Natural killer cell (primary cell): ENCODE results near the gene PSME2. TPM values are rescaled to one million over a fixed set of nuclear protein-coding genes. Genes with fewer than 3 reads are reported as not detected.

Experiments used
- ATAC-seq, 3 donors: fragments of 150-1000 bp in 2 of 3; fragments of 200-7000 bp in 1 of 3; cut with Tn5 transposase; 1 replicate in 1 of 3; 2 replicates in 2 of 3; pipeline ENCODE4 v1.10.0; 2021; ENCODE audit warnings: mild to moderate bottlenecking in 2 of 3, moderate library complexity in 2 of 3
- DNase-seq, 2 donors: peaks; one replicate each; pipeline versions ENCODE4 v3.0.0 to v3.0.0-alpha.2; 2013 to 2021; ENCODE audit warnings: mixed read lengths in 1 of 2
- H3K27ac ChIP-seq: one replicate; pipeline ENCODE4 v1.5.1; 2013; ENCODE audit warnings: mild to moderate bottlenecking, low read length
- H3K27me3 ChIP-seq: one replicate; pipeline ENCODE4 v1.6.1; 2013; ENCODE audit warnings: low read length; ENCODE audit not compliant: control insufficient read depth, insufficient read depth
- H3K36me3 ChIP-seq: one replicate; pipeline ENCODE4 v1.6.1; 2013; ENCODE audit warnings: low read length; ENCODE audit not compliant: control insufficient read depth, insufficient read depth
- H3K4me1 ChIP-seq: one replicate; pipeline ENCODE4 v1.6.1; 2013; ENCODE audit warnings: low read length; ENCODE audit not compliant: control insufficient read depth, insufficient read depth
- H3K4me3 ChIP-seq: one replicate; pipeline ENCODE4 v1.5.1; 2013; ENCODE audit warnings: low read length
- H3K9me3 ChIP-seq: one replicate; pipeline ENCODE4 v1.6.1; 2013; ENCODE audit warnings: low read length; ENCODE audit not compliant: control insufficient read depth, insufficient read depth
- H3K27ac Mint-ChIP-seq, 2 donors: one replicate each; pipeline ENCODE4 v1.8.0; 2022; ENCODE audit warnings: mild to moderate bottlenecking in 2 of 2, mixed read lengths in 2 of 2, moderate library complexity in 1 of 2
- H3K27me3 Mint-ChIP-seq, 2 donors: one replicate each; pipeline ENCODE4 v1.8.0; 2022; ENCODE audit warnings: low read depth in 2 of 2, mixed read lengths in 2 of 2
- H3K36me3 Mint-ChIP-seq: one replicate; pipeline ENCODE4 v1.8.0; 2022; ENCODE audit warnings: mixed read lengths
- H3K4me1 Mint-ChIP-seq, 2 donors: one replicate each; pipeline ENCODE4 v1.8.0; 2022; ENCODE audit warnings: mixed read lengths in 2 of 2
- H3K4me3 Mint-ChIP-seq: one replicate; pipeline ENCODE4 v1.8.0; 2022; ENCODE audit warnings: mild to moderate bottlenecking, moderate library complexity, mixed read lengths
- H3K9me3 Mint-ChIP-seq, 2 donors: one replicate each; pipeline ENCODE4 v1.8.0; 2022; ENCODE audit warnings: mixed read lengths in 2 of 2
- WGBS: methylation state at CpG from one replicate; pipeline ENCODE4 v1.1.7; 2013; ENCODE audit warnings: missing lambda C conversion rate; ENCODE audit not compliant: insufficient coverage; 5-methylcytosine and 5-hydroxymethylcytosine counted together
- intact Hi-C: fragments of 100-400 bp; cut with micrococcal nuclease; formaldehyde crosslinking; loops from one replicate; pipeline ENCODE4 v1.14.2; 2022
- total RNA-seq, 4 donors: library from RNA; stranded (reverse); fragments of 120-200 nt in 1 of 4; gene quantifications; one replicate each; pipeline versions ENCODE4 v1.2.3 to v1.2.4, GENCODE V29; 2013 to 2022
- TF ChIP-seq, protein P1 (sequence below): fragments of 200-600 bp; IDR thresholded peaks from one replicate; pipeline ENCODE4 v1.8.0; 2022; ENCODE audit warnings: antibody characterized with exemption

PSME2 gene
- total RNA-seq, 3 donors from 2014 or later (not counting 1 experiment from before 2014, with no cell fraction given) = 193 to 237 (median 234) TPM

DNA sequence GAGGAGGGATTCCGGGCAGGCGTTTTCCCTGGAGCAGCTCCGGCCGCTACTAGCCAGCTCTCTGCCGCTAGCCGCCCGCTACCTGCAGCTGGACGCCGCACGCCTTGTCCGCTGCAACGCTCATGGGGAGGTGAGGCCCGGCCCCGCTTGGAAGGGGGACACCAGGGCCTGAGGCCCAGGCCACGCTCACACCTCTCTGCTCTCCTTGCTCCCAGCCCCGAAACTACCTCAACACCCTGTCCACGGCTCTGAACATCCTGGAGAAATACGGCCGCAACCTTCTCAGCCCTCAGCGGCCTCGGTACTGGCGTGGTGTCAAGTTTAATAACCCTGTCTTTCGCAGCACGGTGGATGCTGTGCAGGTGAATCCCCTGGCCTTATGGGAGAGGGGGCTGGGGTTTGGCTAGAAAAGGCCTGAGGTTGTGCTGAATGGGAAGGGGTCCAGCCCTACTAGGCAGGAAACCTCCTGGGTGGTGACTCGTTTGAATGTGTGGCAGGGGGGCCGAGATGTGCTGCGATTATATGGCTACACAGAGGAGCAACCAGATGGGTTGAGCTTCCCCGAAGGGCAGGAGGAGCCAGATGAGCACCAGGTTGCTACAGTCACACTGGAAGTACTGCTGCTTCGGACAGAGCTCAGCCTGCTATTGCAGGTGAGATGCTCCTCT, 1.5 kb upstream of the PSME2 start:
- ATAC-seq (no peak), DNase-seq (peak in 1 of 2 donors; percentile 33)
- Mint-ChIP-seq H3K27me3 (no peaks in the 10 kb centered on the region), H3K27ac (peak overlapping the region; percentile 94), H3K36me3 (peaks cover 7% of the 10 kb centered on the region), H3K4me3 (peak overlapping the region; percentile 97), H3K9me3 (no peaks in the 10 kb centered on the region), H3K4me1 (peaks cover 53 to 70% of the 10 kb centered on the region in 2 donors)
- Histone ChIP-seq H3K27me3 (no peaks in the 10 kb centered on the region), H3K27ac (no peak overlapping the region), H3K36me3 (peaks cover 54% of the 10 kb centered on the region), H3K9me3 (no peaks in the 10 kb centered on the region), H3K4me1 (peaks cover 28% of the 10 kb centered on the region), H3K4me3 (peak overlapping the region; percentile 91)
- intact Hi-C loops = loop anchor here (1.0 to 2.0 kb wide), 5 partner anchors 12 to 123 kb away; partner anchors contain the start of genes CHMP4A, DCAF11, IPO4 and NRL
- 7% methylated on average over 29 of the region's 29 CpGs for WGBS
- TF ChIP-seq, protein P1, sequence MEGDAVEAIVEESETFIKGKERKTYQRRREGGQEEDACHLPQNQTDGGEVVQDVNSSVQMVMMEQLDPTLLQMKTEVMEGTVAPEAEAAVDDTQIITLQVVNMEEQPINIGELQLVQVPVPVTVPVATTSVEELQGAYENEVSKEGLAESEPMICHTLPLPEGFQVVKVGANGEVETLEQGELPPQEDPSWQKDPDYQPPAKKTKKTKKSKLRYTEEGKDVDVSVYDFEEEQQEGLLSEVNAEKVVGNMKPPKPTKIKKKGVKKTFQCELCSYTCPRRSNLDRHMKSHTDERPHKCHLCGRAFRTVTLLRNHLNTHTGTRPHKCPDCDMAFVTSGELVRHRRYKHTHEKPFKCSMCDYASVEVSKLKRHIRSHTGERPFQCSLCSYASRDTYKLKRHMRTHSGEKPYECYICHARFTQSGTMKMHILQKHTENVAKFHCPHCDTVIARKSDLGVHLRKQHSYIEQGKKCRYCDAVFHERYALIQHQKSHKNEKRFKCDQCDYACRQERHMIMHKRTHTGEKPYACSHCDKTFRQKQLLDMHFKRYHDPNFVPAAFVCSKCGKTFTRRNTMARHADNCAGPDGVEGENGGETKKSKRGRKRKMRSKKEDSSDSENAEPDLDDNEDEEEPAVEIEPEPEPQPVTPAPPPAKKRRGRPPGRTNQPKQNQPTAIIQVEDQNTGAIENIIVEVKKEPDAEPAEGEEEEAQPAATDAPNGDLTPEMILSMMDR = no peak

DNA sequence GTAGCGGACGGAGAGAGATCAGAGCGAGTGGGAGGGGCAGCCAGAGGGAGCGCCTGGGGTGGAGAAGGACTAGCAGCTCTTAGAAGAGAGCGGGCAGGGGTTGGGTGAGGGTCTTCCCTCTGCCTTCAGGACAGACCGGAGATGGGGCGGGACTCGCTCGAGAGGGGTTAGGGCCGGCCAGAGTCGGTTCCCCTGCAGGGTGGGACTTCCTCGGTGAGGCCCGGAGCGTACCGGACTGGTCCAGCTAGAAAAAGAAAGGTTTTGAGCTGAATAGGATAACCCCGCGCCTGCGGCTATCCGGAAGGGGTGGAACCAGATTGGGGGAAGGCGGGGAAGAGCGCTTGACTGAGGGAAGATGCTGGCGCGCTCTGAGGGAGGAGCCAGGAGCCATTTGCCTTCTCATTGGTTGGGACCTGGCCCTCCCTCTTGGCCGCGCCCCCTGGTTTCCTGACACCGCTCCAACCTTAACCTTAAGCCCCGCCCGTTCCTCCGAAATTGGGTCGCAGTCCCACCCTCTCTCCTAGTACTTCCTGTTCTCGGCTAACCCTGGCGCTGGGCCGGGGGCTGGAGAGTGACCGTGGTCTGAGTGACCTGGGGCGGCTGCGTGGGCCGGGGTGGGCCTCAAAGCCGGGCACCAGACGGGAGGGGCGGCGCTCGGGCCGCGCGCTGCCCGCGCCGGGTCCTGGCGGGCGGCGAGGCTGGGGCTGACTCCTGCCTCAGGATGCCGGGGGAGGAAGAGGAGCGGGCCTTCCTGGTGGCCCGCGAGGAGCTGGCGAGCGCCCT, 759 bp upstream of the PSME2 start, which contains the start of gene RNF31:
TSS of gene RNF31 (plus strand) at position 521 of the 783 bp plus-strand sequence. CDS start at position 722, 201 bp downstream.
- Histone ChIP-seq H3K9me3 (no peaks in the 10 kb centered on the region), H3K36me3 (peaks cover 49% of the 10 kb centered on the region), H3K27me3 (no peaks in the 10 kb centered on the region), H3K4me3 (peak within 1 kb of the TSS; percentile 91), H3K27ac (peak within 1 kb of the TSS; percentile 88), H3K4me1 (peaks cover 29% of the 10 kb centered on the region)
- ATAC-seq (peak; percentile 86 to 95 (median 86)), DNase-seq (peak; percentile 95 to 99)
- peak within 1 kb of the TSS; percentile 94 for H3K27ac Mint-ChIP-seq
- intact Hi-C loops = loop anchor here (1.0 to 2.0 kb wide), 6 partner anchors 11 to 124 kb away; partner anchors contain the start of genes CHMP4A, DCAF11, IPO4 and IRF9
- no peaks in the 10 kb centered on the region for H3K9me3 Mint-ChIP-seq
- peaks cover 53 to 73% of the 10 kb centered on the region in 2 donors for H3K4me1 Mint-ChIP-seq
- TF ChIP-seq, protein P1 = no peak
- WGBS = under 1% methylated on average over 57 of the region's 57 CpGs
- no peaks in the 10 kb centered on the region for H3K27me3 Mint-ChIP-seq
- H3K36me3 Mint-ChIP-seq = peaks cover 7% of the 10 kb centered on the region
- peak within 1 kb of the TSS; percentile 97 for H3K4me3 Mint-ChIP-seq

DNA sequence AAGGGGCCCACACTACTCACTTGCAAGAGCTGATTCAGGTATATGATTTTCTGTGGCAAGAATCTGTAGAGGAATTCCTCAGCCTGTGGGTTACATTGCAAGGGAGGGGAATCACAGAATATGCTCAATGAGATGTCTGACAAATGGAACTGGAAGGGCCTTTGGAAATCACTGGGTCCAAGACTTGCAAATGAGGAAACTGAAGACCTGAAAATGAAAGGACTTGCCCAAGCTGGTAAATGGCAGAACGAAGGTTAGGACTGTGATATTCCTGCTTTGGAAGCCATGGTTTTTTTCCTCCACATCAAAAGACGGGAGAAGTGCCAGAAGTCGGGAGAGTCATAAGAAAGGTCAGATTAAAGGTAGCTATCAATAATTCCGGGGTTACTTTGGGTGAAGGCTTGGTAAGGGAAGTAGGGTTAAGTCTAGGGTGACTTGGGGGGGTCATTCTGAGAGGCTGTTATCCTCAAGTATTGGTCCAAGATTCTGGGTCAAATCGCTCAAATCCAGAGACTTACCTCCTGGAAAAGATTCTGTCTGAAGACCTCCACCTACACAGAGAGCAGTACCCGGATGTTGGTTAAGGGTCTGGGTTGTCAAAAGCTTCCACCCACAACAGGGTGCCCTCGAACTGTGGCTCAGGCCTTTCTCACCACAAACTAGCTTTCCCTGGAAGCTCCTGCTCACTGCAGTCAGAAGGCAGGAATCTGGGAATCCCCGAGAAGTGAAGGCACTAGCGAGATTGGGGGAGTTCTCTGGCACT, 539 bp downstream of the PSME2 start:
- TF ChIP-seq, protein P1 = no peak
- DNase-seq = no peak

More for the DNA sequence above, 539 bp downstream of the PSME2 start:
- peaks cover 7% of the 10 kb centered on the region for H3K36me3 Mint-ChIP-seq
- ATAC-seq = no peak
- Histone ChIP-seq H3K36me3 (peaks cover 36% of the 10 kb centered on the region), H3K27ac (peak overlapping the region; percentile 88), H3K4me1 (peaks cover 36% of the 10 kb centered on the region), H3K9me3 (no peaks in the 10 kb centered on the region), H3K4me3 (peak overlapping the region; percentile 91), H3K27me3 (no peaks in the 10 kb centered on the region)
- no peaks in the 10 kb centered on the region for H3K9me3 Mint-ChIP-seq
- H3K27ac Mint-ChIP-seq = peak overlapping the region; percentile 94
- H3K4me1 Mint-ChIP-seq = peaks cover 58 to 82% of the 10 kb centered on the region in 2 donors
- H3K27me3 Mint-ChIP-seq = no peaks in the 10 kb centered on the region
- H3K4me3 Mint-ChIP-seq = peak overlapping the region; percentile 97
- intact Hi-C loops = loop anchor here (1.0 to 2.0 kb wide), 3 partner anchors 15 to 67 kb away; partner anchors contain the start of genes CHMP4A, IPO4 and IRF9
- 6% methylated on average over 8 of the region's 9 CpGs for WGBS
